ENCODE data around the gene HOXA9. TPM values are rescaled to one million over a fixed set of nuclear protein-coding genes. Genes with fewer than 3 reads are reported as not detected.

Gene HOXA9
- total RNA-seq, 1 experiment from 2014 or later, result not detected

DNA sequence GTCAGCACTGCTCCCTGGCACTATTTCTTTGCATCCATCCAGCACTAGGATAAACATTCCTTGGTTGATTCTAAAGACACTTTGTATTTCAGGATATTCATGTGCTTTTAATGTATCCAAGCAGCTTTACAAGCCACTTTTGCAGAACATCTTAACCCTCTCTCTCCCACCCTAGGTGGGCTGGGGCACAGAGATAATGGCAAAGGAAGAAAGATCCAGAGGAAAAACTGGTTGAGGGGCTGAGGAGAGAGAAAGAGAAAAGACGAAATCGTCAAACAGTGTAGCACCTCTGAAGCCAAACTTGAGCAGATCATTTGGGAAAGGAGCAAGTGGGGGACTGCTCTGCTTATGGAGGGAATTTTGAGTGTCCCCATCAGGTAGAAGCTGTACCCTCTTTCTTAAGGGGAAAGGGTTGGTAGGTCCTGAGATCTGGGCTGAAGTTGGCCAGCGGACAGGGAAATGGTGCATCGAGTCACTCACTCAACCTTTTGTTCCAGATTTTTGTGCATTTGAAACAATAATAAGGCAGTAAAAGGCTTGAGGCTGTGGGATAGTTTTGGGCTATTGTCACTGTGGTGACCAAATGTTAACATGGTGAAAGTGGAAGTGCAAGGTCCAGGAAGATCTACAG is 38.7 kb upstream of the HOXA9 start:
- peaks cover 100% of the 10 kb centered on the region for H3K27me3 ChIP-seq (ENCODE audit: control insufficient read depth, insufficient read depth, low read length)
- H3K36me3 ChIP-seq (replicated peaks; ENCODE audit: control insufficient read depth, insufficient read depth, low read length), result no peaks in the 10 kb centered on the region
- H3K4me3 ChIP-seq (ENCODE audit: insufficient read depth, low read depth, low read length), result no peak overlapping the region
- DNase-seq, result no peak

DNA sequence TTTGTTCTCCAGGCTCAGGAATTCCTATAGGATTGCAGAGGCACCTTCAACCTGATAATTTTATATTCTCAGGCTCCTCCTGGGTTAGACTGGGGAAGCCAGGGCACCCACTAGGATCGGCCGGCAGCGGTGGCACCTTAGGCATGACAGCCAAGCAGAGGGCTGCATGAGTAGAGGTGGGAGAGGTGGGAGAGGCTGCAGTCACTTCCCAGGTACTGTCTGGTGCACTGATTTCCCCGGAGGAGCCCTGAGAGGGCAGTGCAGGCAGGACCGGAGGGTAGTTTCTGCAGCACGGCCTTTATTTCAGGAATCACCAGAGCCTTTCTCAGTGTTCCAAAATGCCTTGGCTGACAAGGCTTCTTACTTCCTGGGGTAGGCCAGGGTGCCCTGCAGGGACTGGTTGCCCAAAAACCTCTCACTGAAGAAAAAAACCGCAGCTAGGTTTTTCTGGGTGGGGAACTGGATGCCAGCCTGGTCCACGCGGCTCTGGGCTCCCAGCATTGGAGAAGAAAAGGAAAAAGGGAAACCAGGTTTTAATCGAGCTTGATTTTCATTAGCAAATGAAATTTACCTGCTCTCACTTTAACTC is 38.1 kb upstream of the HOXA9 start:
- Histone ChIP-seq H3K27me3 (ENCODE audit: control insufficient read depth, insufficient read depth, low read length) (peaks cover 100% of the 10 kb centered on the region), H3K36me3 (replicated peaks; ENCODE audit: control insufficient read depth, insufficient read depth, low read length) (no peaks in the 10 kb centered on the region), H3K4me3 (ENCODE audit: insufficient read depth, low read depth, low read length) (no peak overlapping the region)
- no peak for DNase-seq

DNA sequence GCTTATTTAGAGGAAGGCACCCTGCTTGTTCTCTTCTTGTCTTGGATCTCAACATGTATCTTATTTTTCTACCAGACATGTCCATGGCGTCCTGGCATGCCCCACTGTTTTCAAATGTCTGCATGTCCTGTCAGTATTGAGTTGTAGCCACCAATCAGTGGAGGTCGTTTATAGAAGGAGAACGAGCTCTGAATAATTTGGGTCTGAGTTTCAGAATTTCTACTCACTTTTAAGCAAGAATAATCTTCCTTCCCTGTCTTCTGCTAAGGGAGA is 37.5 kb upstream of the HOXA9 start:
- Histone ChIP-seq H3K27me3 (ENCODE audit: control insufficient read depth, insufficient read depth, low read length) (peaks cover 100% of the 10 kb centered on the region), H3K36me3 (replicated peaks; ENCODE audit: control insufficient read depth, insufficient read depth, low read length) (no peaks in the 10 kb centered on the region), H3K4me3 (ENCODE audit: insufficient read depth, low read depth, low read length) (no peak overlapping the region)
- DNase-seq, result no peak

DNA sequence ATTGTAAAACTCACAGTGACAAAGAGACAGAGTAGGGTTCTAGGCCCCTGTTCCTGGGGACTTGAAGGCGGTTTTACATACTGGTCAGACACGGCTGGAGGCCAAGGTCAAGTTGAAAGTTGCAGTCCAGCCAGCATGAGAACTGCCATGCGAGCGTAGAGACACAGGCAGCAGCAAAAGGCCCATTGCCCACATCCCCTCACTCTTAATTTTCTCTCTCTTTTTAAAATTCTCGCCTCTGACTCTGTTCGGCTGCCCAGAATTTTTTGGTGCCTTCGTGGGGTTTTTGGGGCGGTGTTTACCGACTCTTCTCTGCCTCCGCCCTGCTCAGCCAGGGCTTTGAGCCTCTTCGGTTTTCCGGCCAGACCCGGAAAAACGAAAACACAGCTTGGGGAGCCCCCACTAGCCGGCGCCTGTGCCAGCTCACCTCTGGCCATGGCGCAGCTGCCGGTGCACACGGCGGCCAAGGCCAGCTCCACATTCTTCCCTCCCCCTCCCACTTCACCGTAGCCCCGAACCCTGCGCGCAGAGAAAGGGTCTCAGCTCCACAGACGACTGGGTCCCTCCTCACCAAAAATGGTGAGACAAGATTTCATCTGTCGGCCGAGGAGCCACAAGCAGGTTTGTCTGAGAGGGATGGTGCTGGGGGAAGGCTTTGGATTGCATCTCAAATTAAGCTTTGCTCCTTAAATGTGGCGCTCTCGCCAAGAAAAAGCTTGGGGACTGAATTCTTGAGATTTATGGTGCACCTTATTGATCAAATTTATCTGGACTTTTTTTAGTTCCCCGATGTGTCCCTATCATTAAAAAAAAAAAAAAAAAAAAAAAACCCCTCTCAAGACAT is 36.9 kb upstream of the HOXA9 start:
- Histone ChIP-seq H3K4me3 (ENCODE audit: insufficient read depth, low read depth, low read length) (no peak overlapping the region), H3K27me3 (ENCODE audit: control insufficient read depth, insufficient read depth, low read length) (peaks cover 100% of the 10 kb centered on the region), H3K36me3 (replicated peaks; ENCODE audit: control insufficient read depth, insufficient read depth, low read length) (no peaks in the 10 kb centered on the region)
- peak; percentile 69 for DNase-seq

DNA sequence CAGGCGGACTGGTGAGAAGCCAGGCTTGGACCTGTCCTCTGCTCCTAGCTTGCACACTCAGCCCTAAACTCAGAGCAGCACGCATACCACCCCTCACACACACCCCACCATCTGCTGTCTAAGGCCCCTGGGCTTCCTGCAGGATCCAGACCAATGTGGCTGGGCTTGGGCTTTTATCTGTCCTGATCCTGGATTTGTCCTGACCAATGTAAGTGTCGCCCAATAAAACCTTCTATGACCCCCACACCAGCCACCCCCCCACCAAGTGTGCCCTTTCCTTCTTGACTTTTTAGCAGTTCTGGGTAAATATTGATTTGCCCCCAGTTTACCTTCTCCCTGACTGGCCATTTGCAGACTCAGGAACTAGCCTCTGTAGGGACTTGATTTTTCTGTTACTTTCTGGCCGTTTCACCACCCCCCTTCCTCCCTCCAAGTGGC is 36.3 kb upstream of the HOXA9 start:
- DNase-seq, result no peak
- Histone ChIP-seq H3K36me3 (replicated peaks; ENCODE audit: control insufficient read depth, insufficient read depth, low read length) (no peaks in the 10 kb centered on the region), H3K4me3 (ENCODE audit: insufficient read depth, low read depth, low read length) (no peak overlapping the region), H3K27me3 (ENCODE audit: control insufficient read depth, insufficient read depth, low read length) (peaks cover 100% of the 10 kb centered on the region)

DNA sequence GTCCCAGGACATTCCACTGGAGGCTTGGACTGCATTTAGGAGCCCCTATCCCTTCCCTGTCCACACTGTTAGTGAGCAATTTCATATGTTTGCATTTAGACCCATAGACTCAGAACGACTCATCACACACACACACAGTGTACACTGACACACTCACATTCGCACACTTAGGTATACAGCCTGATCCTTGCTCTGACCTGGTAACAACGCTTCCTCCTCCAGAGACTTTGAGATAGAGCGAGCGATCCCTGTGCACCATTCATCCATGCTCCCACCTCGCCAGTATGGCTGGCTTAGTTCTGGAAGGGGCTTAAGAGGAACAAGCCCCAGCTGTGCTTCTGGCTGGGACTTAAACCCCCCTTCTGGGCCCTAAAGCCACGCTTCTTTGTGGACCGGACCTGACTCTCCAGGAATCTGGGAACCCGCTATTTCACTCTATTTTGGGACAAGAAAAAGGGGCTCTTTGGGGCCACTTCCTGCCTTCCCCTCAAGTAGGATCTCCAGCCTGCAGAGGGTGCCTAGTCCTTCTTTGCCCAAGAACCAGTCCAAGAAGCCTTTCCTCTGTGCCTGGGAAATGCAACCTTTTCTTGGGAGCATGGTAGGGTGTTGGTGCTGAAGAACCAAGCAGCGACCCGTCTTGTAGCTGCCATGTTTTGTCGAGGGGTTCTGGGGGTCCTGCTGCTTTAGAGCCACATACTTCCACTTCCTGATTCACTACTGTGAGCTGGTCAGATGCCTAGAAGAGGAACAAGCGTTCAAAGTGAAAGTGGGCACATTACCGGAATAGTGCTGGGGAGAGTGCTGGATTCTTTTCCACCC is 35.6 kb upstream of the HOXA9 start:
- Histone ChIP-seq H3K27me3 (ENCODE audit: control insufficient read depth, insufficient read depth, low read length) (peaks cover 99% of the 10 kb centered on the region), H3K4me3 (ENCODE audit: insufficient read depth, low read depth, low read length) (no peak overlapping the region), H3K36me3 (replicated peaks; ENCODE audit: control insufficient read depth, insufficient read depth, low read length) (no peaks in the 10 kb centered on the region)
- no peak for DNase-seq

DNA sequence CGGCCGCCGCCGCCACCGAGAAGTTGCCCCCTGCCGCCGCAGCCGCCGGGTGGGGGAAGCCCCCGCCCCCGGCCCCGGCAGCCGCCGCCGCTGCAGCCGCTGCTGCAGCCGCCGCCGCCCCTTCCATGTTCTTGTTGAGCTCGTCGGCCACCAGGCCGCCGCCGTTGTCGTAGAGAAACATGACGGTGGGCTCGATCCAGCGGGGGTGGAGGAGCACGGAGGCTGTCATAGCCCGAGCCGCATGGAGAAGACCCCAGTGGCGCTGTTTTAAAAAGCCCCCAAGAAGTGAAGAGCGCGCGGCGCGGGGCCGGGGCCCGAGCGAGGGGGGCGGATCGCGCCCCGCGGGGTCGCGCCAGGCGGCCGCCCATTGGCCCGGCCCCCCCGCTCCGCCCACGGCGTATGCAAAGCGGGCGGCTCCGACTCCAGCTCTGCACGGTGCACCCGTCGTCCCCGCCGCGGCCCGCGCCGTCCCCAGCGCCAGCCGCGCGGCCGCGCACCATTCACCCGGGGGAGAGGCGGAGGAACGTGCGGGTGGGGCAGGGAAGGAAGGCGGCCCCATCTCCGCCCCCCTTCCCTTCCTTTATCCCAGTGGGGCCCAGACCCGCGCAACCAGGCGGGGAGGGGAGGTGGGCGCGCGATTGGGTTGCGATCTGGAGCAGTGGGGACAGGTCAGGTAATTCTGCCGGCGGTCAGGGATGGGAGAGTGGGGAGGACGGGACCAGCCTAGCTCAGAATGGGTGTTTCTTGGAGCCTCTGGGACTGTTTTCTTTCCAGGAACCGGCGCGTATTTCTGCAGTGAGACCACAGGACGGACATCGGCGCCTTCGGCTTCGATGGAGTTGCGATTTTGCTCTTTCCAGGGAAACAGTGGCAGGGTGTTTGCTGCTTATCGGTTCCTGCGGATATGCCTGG is 34.8 kb upstream of the HOXA9 start, which contains the start of gene HOXA13:
HOXA13 (minus strand) TSS at position 243 of the 912 bp plus-strand sequence; CDS start at position 229, 14 bp downstream.
- peak; percentile 89 for DNase-seq
- Histone ChIP-seq H3K4me3 (ENCODE audit: insufficient read depth, low read depth, low read length) (peak within 1 kb of the TSS; percentile 19; the same call in 1 of the 2 replicates), H3K36me3 (replicated peaks; ENCODE audit: control insufficient read depth, insufficient read depth, low read length) (no peaks in the 10 kb centered on the region), H3K27me3 (ENCODE audit: control insufficient read depth, insufficient read depth, low read length) (peaks cover 99% of the 10 kb centered on the region)

DNA sequence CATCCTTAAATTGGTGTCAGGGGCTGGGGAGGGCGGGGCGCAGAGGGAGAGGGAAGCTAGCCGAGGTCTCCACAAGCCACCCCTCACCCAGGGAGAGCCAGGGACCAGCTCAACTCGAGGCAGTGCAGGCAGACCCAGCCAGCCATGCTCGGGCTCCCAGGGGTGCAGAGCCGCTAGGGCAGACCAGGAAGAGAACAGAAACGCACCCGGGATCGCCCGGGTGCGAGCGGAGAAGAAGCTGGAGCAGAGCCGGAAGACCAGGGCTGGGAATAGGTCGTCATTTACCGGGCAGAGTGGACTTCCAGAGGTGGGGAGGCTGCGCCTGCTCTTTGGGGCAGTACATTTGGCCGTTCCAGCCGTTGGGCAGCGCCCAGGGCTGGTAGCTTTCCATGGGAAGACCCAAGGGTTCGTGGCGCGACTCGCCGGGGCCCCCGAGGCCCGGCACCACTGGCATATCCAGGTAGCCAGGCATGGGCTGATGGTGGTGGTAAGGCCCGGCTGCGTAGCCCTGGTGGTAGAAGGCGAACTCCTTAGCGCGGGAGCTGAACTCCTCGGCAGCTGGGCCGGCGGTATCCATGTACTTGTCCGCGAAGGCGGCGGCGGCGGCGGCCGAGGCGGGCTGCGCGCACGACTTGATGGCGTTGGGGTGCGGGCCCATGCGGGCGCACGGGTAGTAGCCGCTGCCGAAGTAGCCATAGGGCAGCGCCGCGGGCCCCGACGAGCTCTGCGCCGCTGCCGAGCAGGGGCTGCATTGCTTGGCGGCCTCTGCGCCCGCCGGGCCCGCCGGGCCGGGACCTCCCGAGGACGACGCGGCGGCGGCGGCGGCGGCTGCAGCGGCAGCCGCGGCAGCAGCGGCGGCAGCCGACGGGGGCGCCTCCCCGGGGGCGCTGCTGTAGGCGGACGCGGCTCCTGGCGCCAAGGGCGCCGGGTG is 33.8 kb upstream of the HOXA9 start:
- peak; percentile 87 for DNase-seq
- Histone ChIP-seq H3K4me3 (ENCODE audit: insufficient read depth, low read depth, low read length) (no peak overlapping the region), H3K27me3 (ENCODE audit: control insufficient read depth, insufficient read depth, low read length) (peaks cover 99% of the 10 kb centered on the region), H3K36me3 (replicated peaks; ENCODE audit: control insufficient read depth, insufficient read depth, low read length) (no peaks in the 10 kb centered on the region)

DNA sequence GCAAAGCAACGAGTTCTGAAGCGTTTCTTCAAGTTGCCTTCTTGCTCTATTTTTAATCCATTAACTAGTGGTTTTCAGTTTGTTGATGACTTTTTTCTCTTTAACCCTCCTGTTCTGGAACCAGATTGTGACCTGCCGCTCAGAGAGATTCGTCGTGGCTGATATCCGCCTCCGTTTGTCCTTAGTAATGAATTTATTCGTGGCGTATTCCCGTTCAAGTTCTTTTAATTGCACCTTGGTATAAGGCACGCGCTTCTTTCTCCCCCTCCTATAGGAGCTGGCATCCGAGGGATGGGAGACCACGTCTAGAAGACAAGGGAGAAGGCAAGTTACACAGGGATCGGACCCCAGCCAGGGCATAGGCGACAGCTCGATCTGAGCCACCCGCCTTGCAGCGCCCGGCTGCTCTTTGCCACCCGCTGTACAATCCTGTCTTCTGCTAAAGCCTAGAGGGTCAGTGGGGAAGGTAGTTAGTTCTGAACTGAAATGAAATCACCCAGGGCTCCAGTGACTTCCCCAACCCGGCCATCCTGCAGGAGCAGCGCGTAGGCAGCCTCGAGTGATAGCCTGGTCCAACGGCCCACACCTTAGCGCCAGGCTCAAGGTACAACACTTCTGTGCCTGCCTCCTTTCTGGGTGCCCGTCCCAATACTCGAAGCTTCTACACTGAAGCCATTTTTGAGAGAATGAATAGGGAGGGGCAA is 33.0 kb upstream of the HOXA9 start:
- H3K4me3 ChIP-seq (ENCODE audit: insufficient read depth, low read depth, low read length), result no peak overlapping the region
- H3K27me3 ChIP-seq (ENCODE audit: control insufficient read depth, insufficient read depth, low read length), result peaks cover 99% of the 10 kb centered on the region
- peak; percentile 55 for DNase-seq
- H3K36me3 ChIP-seq (replicated peaks; ENCODE audit: control insufficient read depth, insufficient read depth, low read length), result no peaks in the 10 kb centered on the region

DNA sequence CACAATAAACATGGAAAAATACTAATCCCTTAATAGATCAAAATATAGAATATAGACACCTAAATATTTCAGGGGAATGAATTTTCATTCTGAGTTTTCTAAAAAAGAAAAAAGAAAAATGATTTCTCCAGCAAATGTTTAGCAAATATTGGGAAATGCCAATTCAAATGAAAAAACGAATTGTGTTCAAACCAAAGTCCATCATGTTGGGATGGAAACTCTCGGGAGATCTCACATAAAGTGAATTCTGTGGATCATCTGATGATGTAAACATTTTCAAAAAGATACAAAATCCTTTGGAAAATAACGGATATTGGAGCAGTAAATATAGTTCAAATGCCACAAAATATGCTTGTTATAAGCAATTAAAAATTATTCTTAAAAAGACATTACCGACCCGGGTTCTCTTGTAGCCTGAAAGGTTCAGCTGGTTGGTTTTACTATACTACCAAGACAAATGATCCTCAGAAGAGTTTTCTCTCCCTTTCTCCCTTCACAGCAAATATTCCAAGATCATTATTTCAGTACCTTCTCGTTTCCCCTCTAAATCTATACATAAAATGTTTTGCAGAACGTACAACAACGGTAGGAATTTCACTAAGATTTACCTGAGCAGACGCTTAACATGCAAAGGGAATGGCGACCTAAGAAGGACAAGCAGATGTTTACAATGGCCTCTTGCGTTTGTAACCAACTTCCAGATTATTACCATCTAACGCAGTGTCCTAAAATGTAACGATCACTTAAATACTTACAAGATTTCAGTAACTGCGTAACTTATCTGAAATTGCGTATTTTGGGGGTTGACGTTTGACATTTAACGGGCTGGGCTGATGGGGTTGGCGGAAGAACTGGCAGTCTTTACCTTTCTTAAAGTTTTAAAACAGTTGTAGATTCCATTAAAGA is 32.1 kb upstream of the HOXA9 start:
- H3K4me3 ChIP-seq (ENCODE audit: insufficient read depth, low read depth, low read length), result no peak overlapping the region
- H3K27me3 ChIP-seq (ENCODE audit: control insufficient read depth, insufficient read depth, low read length), result peaks cover 99% of the 10 kb centered on the region

DNA sequence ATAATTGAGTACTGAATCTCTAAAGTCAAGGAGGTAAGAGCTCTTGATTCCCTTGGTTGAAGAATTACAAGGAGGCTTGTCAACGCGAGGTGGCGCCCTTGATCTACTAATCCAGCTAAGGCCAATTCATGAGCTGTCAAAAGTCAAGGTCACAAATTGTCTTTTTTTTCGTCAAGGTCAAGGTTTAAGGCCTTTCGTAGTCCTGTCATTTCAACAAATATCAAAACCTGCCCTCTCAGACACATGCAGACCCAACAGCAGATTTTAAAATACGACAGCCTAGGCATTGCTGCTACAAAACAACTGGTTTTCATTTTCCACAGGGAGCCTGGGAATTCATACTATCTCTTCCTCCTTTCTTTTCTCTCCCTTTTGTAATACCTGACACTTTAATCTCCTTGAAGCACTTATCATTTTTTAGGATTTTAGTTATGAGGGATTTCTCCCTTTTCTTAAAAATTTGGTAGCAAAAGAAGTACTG is 31.0 kb upstream of the HOXA9 start:
- Histone ChIP-seq H3K36me3 (replicated peaks; ENCODE audit: control insufficient read depth, insufficient read depth, low read length) (no peaks in the 10 kb centered on the region), H3K4me3 (ENCODE audit: insufficient read depth, low read depth, low read length) (no peak overlapping the region), H3K27me3 (ENCODE audit: control insufficient read depth, insufficient read depth, low read length) (peaks cover 99% of the 10 kb centered on the region)
- peak; percentile 85 for DNase-seq

More for the DNA sequence above, 32.1 kb upstream of the HOXA9 start:
- no peak for DNase-seq
- H3K36me3 ChIP-seq (replicated peaks; ENCODE audit: control insufficient read depth, insufficient read depth, low read length), result no peaks in the 10 kb centered on the region

Data from H7 (cell line).